GM20000 (cell line): ENCODE results near the gene ITGAD.
"Not testable (repeated sequence)": the region's sequence is repeated elsewhere in the genome, so short reads cannot be mapped to it uniquely, and the experiment has no call there.

Experiments used
- DNase-seq: peaks from one replicate; pipeline ENCODE4 v3.0.0; 2012; ENCODE audit warnings: low spot score
- TF ChIP-seq, protein P1 (sequence below): IDR thresholded peaks from 2 replicates; pipeline ENCODE4 v1.5.1; 2012; ENCODE audit warnings: mild to moderate bottlenecking, control low read depth; ENCODE audit errors: extremely low read depth, missing control alignments

Gene ITGAD

DNA sequence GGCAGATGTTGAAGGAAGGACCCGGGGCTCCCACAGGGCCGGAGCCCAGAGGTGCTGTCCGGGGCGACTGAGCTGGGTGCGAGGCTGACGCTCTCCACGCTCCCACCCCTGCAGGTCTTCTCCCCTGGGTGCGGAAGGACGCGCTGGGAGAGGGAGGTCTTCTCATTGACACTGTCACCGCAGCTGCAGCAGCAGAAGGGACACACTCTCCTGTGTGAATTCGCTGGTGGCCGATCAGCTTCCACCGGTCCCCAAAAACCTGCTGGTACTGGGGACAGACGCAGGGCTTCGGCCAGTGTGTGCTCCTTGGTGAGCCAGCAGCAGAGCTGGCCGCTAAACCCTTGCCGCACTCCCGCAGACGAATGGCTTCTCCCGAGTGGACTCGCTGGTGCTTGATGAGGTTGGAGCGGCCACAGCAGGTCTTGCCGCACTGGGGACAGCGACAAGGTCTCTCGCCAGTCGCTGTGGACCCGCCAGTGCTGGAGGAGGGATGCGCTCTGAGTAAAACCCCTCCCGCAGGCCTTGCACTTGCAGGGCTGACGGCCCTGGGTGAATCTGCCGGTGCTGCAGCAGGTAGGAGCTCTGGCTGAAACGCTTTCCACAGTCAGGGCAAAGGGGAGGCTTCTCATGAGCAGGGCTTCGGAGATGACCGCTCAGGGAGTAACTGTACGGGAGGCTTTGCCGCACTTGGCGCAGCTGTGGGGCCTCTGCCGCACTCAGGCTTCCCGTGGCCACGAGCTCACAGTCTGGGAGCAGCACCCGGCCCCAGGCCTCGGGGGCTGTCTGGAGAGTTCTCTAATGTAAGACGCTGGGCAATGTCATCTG, 43.3 kb downstream of the ITGAD start:
- TF ChIP-seq, protein P1, sequence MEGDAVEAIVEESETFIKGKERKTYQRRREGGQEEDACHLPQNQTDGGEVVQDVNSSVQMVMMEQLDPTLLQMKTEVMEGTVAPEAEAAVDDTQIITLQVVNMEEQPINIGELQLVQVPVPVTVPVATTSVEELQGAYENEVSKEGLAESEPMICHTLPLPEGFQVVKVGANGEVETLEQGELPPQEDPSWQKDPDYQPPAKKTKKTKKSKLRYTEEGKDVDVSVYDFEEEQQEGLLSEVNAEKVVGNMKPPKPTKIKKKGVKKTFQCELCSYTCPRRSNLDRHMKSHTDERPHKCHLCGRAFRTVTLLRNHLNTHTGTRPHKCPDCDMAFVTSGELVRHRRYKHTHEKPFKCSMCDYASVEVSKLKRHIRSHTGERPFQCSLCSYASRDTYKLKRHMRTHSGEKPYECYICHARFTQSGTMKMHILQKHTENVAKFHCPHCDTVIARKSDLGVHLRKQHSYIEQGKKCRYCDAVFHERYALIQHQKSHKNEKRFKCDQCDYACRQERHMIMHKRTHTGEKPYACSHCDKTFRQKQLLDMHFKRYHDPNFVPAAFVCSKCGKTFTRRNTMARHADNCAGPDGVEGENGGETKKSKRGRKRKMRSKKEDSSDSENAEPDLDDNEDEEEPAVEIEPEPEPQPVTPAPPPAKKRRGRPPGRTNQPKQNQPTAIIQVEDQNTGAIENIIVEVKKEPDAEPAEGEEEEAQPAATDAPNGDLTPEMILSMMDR, result no peak

DNA sequence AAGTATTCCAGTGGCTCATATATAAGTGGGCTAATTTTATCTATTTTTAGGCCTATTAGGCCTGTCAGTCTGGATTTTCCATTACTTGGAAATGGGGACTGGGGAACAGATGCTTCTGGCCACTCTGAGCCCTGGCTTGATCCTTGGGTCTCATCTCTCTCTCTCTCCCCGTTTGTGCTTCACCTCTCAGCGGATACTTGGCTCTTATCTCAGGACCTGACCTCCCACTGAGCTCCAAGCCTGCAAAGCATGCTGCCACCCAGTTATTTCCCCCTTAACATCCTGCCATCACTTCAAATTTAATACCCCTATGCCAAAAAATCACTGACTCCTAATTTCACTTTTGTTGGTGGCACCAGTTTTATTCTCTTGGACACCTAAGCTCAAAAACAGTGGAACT, 45.3 kb downstream of the ITGAD start:
- TF ChIP-seq, protein P1, result no peak
- no peak for DNase-seq

More for the DNA sequence above, 43.3 kb downstream of the ITGAD start:
- DNase-seq, result no peak

DNA sequence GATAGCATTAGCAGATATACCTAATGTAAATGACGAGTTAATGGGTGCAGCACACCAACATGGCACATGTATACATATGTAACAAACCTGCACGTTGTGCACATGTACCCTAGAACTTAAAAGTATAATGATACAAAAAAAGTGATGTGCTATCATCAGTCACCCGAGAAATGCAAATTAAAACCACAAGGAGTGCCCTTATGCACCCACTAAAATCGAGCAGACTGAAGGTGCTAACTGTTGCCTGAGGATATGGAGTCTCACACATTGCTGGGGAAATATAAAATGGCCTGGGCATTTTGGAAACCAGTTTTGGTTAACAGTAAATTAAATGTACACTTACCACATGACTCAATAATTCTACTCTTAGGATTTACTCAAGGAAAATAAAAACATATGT, 45.9 kb downstream of the ITGAD start:
- DNase-seq, result peak; percentile 43

DNA sequence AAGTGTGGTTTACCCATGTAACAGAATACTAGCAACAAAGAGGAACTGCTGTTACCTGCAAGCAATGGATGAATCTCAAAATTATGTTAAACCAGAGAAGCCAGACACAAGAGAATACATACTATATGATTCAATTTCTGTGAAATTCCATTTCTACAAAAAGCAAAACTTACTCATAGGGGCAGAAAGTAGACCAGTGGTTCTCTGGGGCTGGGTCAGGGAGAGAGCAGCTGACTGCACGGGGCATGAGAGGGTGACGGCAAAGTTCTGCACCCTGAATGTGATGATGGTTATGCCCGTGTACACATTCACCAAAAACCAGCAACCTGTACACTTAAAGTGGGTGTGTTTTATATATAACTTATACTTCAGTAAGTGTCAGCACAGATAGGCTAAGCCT, 46.4 kb downstream of the ITGAD start:
- TF ChIP-seq, protein P1, result no peak
- no peak for DNase-seq

DNA sequence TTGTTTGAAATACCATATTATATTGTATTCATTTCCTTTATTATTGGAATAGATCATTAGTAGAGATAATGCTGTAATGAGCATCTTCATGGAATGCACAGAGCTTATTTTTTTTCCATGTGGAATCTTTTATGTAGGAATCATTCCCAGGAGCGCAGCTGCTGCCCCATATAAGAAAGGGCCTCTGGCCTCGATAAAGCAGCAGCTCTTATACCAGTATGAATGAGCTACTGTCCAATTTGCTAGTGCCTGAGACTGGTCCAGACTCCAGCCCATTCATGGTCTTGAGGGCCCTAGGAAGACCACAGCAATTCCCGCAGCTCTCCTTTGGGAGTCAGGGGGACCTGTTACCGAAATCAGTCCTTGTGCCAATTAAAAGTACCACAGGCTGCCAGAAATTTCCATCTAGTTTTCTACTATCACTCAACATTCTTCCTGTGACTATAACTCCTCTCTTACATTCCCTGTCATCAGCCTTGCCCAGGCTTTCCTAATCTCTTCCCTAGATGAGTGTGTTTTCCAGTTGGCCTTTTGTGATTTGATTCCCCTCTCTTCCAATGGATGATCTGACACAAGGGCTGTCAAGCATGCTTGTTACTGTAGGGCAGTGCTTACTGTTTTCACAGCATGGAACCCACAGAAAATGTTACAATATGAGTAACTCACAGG, 47.5 kb downstream of the ITGAD start:
- no peak for DNase-seq
- TF ChIP-seq, protein P1, result no peak

DNA sequence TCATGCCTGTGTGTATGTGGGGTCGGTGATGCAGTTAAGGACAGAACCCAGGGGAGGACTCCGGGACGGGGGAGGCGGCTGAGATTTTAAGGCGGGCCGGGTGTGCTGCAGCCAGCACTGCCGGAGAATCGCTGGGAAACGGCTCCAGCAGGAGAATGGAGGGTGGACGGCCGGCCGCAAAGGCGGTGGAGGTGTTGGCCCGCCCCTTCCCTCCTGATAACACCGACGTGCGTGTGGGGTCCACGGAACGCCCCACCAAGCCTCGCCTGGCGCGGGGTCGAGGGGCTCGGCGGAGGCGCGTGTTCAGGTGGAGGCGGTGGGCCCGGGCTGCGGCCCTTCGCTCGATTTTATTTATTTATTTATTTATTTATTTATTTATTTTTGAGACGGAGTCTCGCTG, 48.8 kb downstream of the ITGAD start:
- DNase-seq, result no peak
- TF ChIP-seq, protein P1, result no peak

DNA sequence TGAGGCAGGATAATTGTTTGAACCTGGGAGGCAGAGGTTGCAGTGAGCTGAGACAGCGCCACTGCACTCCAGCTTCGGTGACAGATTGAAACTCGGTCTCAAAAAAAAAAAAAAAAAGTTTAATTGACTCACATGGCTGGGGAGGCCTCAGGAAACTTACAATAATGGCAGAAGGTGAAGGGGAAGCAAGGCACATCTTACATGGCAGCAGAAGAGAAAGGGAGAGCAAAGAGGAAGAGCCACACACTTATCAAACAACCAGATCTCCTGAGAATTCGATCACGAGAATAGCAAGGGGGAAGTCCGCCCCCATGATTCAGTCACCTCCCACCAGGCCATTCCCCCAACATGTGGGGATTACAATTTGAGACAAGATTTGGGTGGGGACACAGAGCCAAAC, 52.8 kb downstream of the ITGAD start:
- DNase-seq, result not testable (repeated sequence)

DNA sequence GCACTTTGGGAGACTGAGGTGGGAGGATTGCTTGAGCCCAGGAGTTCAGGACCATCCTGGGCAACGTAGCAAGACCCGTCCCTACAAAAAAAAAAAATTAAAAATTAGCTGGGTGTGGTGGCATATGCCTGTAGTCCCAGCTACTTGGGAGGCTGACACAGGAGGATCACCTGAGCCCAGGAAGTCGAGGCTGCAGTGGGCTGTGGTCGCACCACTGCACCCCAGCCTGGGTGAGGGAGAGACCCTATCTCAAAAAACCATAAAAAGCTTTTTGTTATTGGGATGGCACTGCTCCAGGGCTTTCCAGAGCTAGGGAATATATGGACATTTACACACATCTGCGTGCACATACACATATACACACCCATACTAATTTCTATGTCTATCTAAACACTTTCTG, 58.1 kb downstream of the ITGAD start:
- TF ChIP-seq, protein P1, result no peak
- DNase-seq, result no peak
